Measurements from ENCODE around the gene SLC26A1. TPM values are rescaled to one million over a fixed set of nuclear protein-coding genes. Genes with fewer than 3 reads are reported as not detected.
A peak's percentile ranks its signal among the peaks of the same experiment; 100 is the strongest.

Gene SLC26A1
- total RNA-seq, 4 donors from 2014 or later: 0.30 TPM; not detected in 3

DNA sequence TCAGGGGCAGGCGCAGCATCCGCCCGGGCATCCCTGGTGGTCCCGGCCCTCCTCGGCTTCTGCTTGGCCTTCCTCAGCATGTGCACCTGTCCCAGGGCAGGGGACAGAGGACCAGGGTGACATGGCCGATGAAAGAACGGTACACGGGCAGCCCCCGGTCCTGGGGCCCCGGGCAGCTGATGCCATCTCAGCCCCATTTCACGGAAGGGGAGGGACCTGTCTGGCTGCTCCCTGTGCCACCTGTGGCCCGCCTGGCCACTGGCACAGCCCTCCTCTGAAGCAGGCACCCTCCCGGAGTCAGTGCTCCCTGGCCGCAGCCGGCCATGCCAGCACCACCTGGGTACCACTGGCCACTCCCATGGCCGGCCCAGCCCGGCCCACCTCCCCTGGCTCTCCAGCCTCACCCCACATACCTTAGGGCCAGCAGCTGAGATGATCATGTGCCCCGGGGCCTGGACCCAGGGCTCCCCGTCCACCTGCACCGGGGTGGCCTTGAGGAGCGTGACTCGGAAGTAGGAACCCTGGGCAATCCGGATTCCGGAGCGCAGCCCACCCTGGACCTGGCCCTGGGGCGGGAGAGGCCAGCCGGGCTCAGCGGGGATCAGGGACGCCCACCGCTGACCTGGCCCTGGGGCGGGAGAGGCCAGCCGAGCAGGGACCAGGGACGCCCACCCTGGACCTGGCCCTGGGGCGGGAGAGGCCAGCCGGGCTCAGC lies 32.4 kb downstream of the SLC26A1 start:
- Histone ChIP-seq H3K4me1 (peaks cover 15% of the 10 kb centered on the region), H3K27ac (no peak overlapping the region), H3K9me3 (no peaks in the 10 kb centered on the region), H3K27me3 (no peaks in the 10 kb centered on the region), H3K4me3 (no peak overlapping the region), H3K36me3 (peaks cover 71% of the 10 kb centered on the region)
- WGBS: 88% methylated on average over 8 of the region's 35 CpGs
- DNase-seq (ENCODE audit: low spot score in 2 of 2): peak in 1 of 2 donors; percentile 76
- no peak for TF ChIP-seq CTCF (IDR thresholded peaks at IDR 0.05)
- no peak for TF ChIP-seq POLR2A (IDR thresholded peaks at IDR 0.05)
- TF ChIP-seq POLR2AphosphoS5 (IDR thresholded peaks at IDR 0.05): no peak
- TF ChIP-seq EP300 (IDR thresholded peaks at IDR 0.05): no peak

DNA sequence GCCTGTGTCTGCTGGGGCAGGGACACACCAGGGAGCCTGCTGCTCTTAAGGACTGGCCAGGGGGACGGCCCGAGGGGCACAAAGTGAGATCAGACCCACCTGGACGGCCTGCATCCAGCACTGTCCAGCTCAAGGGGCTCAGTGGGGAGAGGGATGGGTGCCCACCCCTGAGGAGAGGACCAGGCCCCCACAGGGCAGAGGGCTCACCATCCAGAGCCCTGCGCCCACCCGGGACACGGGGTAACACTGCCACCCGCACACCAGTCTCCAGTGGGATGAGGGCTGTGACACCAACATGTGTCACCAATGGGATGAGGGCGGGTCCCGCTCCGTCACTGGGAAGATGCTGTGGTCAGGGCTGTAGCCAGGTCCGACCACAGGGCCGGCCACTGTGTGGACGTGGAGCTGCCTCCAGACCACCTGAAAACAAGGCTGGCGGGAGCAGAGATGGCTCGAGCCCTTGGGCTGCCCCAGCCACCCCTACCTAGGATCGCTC lies 33.0 kb downstream of the SLC26A1 start:
- Histone ChIP-seq H3K36me3 (peaks cover 71% of the 10 kb centered on the region), H3K9me3 (no peaks in the 10 kb centered on the region), H3K27me3 (no peaks in the 10 kb centered on the region), H3K27ac (no peak overlapping the region), H3K4me3 (no peak overlapping the region), H3K4me1 (peaks cover 15% of the 10 kb centered on the region)
- WGBS: no CpG with 5 or more reads among the region's 16 CpGs
- TF ChIP-seq POLR2AphosphoS5 (IDR thresholded peaks at IDR 0.05): no peak
- no peak for TF ChIP-seq EP300 (IDR thresholded peaks at IDR 0.05)
- peak in 1 of 2 donors; percentile 77 for DNase-seq (ENCODE audit: low spot score in 2 of 2)

GRCh38 chr4:959338-960139 lies 33.7 kb downstream of the SLC26A1 start:
- peak in 1 of 2 donors; percentile 73 for DNase-seq (ENCODE audit: low spot score in 2 of 2)
- TF ChIP-seq EP300 (IDR thresholded peaks at IDR 0.05) (no peak), POLR2A (IDR thresholded peaks at IDR 0.05) (no peak), POLR2AphosphoS5 (IDR thresholded peaks at IDR 0.05) (no peak), CTCF (IDR thresholded peaks at IDR 0.05) (no peak)
- no peaks in the 10 kb centered on the region for H3K27me3 ChIP-seq
- H3K9me3 ChIP-seq: no peaks in the 10 kb centered on the region
- WGBS: 88% methylated on average over 5 of the region's 24 CpGs
- H3K36me3 ChIP-seq: peaks cover 74% of the 10 kb centered on the region
- peaks cover 15% of the 10 kb centered on the region for H3K4me1 ChIP-seq
- no peak overlapping the region for H3K27ac ChIP-seq
- H3K4me3 ChIP-seq: no peak overlapping the region

DNA sequence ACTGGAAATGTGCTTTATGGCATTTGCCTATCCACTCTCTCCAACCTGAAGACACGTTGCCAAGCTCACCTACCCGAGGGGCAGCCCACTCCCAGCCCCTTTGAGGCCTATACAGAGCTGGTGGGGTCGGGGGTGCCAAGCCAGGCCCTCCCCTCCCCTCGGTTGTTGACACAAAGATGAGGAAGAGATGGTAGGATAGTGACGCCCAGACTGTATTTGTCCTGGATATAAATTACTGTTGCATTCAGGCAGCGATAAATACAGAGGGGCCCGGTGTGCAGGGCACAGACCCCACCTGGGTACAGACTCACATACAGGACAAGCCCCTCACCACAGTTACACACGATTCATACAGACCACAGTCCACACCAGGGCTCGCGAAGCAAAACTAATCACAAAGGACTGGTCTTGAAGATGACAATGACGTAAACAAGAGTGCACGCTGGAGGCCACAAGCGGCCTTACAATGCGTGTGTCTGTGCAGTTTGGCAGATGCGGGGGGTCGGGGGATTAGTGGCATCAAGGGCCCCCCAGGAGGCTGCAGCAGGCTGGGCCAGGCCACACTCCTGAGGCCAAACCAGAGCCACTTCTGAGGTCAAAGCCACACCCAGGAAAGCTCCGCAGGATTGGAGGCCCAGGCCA lies 34.4 kb downstream of the SLC26A1 start:
- peaks cover 81% of the 10 kb centered on the region for H3K36me3 ChIP-seq
- WGBS: 89% methylated on average over 15 of the region's 17 CpGs
- no peak overlapping the region for H3K27ac ChIP-seq
- no peak overlapping the region for H3K4me3 ChIP-seq
- no peaks in the 10 kb centered on the region for H3K9me3 ChIP-seq
- no peaks in the 10 kb centered on the region for H3K27me3 ChIP-seq
- TF ChIP-seq EP300 (IDR thresholded peaks at IDR 0.05) (no peak), CTCF (IDR thresholded peaks at IDR 0.05) (no peak), POLR2A (IDR thresholded peaks at IDR 0.05) (no peak), POLR2AphosphoS5 (IDR thresholded peaks at IDR 0.05) (no peak)
- DNase-seq (ENCODE audit: low spot score in 2 of 2): no peak
- peaks cover 15% of the 10 kb centered on the region for H3K4me1 ChIP-seq

DNA sequence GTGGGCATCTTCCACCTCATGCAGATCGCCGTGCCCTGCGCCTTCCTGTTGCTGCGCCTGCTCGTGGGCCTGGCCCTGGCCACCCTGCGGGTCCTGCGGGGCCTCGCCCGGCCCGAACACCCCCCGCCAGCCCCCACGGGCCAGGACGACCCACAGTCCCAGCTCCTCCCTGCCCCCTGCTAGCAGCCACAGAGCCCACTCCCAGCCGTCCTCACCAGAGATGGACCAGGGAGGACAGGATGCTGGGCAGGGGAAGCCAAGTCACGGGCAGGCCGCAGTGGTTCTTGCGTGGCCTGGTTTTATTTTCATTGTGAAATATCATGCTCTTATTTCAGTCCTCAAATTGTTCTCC lies 34.9 kb downstream of the SLC26A1 start:
- H3K4me1 ChIP-seq: peaks cover 15% of the 10 kb centered on the region
- H3K4me3 ChIP-seq: no peak overlapping the region
- TF ChIP-seq POLR2AphosphoS5 (IDR thresholded peaks at IDR 0.05) (no peak), POLR2A (IDR thresholded peaks at IDR 0.05) (no peak), EP300 (IDR thresholded peaks at IDR 0.05) (no peak), CTCF (IDR thresholded peaks at IDR 0.05) (no peak)
- H3K36me3 ChIP-seq: peaks cover 86% of the 10 kb centered on the region
- no peaks in the 10 kb centered on the region for H3K9me3 ChIP-seq
- no peak for DNase-seq (ENCODE audit: low spot score in 2 of 2)
- H3K27me3 ChIP-seq: no peaks in the 10 kb centered on the region
- no peak overlapping the region for H3K27ac ChIP-seq
- 90% methylated on average over 17 of the region's 17 CpGs for WGBS

All from suprapubic skin (tissue), 4 donors.